HG03354 (cell line): ENCODE data around the gene ZNF367.

Experiments
- ATAC-seq: cut with Tn5 transposase; IDR thresholded peaks from one replicate; pipeline ENCODE4 v1.9.1; 2021; ENCODE audit warnings: mild to moderate bottlenecking; ENCODE audit not compliant: unreplicated experiment, poor library complexity, severe bottlenecking

ZNF367 gene

DNA sequence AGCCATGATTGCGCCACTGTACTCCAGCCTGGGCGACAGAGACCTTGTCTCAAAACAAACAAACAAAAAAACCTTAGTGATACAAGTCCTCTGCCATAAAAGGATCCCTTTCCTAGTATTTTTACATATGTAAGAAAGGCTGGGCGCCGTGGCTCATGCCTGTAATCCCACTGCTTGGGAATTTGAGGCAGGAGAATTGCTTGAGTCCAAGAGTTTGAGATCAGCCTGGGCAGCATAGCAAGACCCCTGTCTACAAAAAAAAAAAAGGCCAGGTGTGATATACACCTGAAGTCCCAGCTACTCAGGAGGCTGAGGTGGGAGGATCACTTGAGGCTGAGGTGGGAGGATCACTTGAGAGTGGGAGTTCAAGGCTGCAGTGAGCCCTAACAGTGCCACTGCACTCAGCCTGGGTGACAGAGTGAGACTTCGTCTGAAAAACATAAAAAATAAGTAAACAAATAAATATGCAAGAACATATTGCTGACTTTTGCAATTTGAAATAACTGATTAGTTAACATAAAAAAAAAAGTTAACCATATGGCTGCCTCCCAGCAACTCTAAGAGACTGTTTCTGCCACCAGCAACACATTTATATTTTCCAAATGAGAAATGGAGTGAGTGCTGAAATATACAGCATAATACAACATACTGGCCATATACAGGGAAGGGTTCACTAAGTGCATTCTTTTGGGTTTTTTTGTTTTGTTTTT, 6.9 kb downstream of the ZNF367 start:
- ATAC-seq, result no peak

DNA sequence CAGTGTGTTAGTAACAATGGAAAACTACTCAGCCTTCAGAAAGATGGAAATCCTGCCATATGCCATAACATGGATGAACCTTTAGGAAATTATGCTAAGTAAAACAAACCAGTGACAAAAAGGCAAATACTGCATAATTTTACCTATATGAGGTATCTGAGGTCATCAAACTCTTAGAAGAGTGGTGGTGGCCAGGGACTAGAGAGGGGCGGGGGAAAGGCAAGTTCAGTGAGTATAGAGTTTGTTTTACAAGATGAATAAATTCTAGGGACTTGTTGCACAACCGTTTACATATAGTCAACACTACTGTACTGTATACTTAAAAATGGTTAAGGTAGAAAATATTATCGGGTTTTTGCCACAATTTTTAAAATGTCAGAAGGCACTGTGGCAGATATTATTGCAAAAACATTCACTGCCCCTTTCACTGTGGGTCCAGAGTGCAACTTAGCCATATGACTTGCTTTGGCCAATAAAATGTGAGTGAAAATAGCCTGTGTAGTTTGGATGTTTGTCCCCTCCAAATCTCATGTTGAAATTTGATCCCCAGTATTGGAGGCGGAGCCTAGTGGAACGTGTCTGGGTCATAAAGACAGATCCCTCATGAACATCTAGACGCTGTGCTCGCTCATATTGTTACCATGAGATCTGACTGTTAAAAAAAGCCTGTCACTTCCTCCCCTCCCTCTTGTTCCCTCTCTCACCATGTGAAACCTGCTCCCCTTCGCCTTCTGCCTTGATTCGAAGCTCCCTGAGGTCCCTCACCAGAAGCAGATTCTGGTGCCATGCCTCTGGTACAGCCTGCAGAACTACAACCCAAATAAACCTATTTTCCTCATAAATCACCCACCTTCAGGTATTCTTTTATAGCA, 9.5 kb downstream of the ZNF367 start:
- ATAC-seq, result no peak

DNA sequence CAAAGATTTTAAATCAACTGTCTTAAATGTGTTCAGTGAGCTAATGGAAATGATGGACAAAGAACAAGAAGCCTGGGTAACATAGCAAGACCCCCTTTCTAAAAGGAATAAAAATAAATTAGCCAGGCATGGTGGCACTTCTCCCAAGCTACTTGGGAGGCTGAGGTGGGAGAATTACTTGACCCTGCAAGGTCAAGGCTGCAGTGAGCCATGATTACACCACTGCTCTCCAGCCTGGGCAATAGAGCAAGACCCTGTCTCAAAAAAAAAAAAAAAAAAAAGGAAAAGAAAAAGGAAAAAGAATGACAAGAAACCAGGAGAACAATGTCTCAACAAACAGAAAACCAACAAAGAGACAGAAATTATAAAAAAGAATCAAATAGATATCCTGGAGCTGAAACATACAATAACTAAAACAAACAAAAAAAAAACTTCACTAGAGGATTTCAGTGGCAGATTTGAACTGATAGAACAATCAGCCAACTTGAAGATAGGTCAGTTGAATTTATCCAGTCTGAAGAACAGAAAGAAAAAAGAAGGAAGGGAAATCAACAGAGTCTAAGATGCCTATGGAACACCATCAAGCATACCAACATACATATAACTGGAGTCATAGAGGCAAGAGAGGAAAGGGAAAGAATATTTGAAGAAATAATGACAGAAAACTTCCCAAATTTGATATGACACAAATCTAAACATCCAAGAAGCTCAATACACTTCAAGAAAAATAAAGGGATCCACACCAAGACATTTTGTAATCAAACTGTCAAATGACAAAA, 17.8 kb downstream of the ZNF367 start:
- no peak for ATAC-seq

DNA sequence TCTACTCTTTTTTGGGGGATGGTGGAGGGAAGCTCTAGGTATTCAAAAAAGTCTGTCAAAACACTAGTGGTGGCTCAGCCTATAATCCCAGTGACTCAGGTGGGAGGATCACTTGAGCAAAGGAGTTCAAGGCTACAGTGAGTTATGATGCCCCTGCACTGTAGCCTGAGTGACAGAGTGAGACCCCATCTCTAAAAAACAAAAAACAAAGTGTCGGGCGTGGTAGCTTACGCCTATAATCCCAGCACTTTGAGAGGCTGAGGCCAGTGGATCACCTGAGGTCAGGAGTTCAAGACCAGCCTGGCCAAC, 18.9 kb downstream of the ZNF367 start:
- ATAC-seq, result peak; percentile 34

DNA sequence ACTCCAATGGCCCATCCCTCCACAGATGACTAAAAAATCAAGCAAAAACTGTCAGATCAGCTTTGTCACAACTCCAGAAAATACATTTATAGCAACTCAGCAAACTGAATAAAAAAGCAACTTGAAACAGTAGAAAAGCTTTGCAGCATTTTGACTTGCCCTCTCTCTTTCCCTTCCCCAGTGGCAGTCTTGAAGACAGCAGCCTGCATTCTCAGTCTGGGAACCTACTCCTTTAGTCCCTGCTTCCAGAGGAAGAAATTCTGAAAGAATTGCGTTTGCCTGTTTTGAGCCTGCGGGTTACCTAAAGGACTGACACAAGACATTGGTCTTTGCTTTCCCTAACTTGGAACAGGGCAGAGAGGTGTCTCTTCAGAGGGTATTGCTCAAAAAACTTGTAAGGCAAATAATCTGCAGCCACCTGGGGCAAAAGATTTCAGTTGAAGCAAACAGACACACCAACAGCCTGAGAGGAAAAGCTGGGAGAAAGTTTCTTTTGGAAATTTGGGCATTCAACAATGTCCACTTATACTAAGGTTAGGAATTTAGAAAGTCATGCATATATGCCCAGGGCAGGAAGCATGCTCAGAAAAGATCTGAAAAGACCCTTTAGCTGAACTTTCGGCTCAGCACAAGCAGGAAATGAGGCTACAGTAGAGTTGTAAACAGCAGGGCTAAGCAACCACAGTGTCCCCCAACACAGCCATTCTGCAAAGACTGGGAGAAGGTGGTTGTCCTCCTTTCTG, 19.4 kb downstream of the ZNF367 start:
- peak; percentile 74 for ATAC-seq

DNA sequence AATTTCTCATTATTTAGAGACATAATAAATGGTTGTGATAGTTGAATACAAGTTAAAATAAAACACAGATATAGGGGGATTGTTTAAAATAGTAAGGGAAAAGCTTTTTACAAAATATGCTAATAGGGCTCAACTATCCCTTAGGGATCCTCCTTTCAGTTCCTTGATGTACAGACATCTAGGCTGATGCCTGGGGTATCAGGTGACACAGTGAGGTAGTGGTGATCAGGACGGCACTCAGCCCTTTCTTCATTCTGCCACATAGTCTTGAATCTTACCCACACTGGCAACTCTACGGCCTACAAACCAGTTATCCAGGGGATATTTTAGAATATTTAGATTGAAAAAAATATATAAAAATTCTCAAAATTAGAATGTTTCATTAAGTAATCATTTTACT, 22.2 kb downstream of the ZNF367 start:
- no peak for ATAC-seq

DNA sequence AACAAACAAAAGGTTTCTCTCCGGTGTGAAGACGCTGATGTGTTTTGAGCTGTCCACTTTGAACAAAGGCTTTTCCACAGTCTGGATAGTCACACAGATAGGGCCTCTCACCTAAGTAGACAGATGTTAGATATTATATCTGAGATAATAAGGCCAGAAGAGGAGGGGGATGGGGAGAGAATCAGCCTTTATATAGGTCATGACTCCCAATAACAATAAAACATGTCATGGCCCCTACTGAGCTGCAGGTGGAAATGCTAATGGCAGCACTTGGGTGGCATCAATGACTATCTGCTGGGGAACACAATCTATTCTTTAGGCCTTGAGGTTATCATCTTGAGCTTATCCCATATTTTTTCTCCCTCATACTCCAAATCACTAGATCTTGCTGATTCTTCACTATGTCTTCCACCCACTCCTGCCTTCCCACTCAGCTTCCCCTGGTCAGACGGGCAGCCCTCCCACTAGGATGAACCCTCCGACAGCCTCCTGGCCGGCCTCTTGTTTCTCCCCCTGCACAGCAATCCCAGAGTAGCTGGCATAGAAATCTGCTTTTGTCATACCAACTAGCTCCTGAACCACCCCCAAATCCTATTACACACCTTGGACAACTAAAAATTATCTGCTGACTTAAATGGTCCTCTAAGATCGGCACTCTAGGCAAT, 23.2 kb downstream of the ZNF367 start:
- no peak for ATAC-seq

DNA sequence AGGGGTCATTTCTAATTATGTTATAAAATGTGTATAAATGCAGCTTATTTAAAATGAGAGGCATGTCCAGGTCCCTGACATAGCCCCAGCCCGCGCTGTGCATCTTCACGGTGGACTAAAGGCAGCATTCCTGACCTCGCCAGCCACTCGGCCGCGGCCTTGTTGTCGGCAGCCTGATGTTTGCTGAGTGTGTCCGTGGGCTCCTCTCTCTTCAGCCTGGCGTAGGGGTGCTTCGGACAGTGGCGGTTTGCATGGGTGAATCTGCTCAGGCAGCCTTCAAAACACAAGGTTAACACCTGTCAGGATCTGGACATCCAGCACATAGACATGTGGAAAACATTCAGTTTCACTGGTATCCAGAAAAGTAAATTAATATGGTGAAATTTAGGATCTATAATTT, 25.9 kb downstream of the ZNF367 start:
- ATAC-seq, result no peak

DNA sequence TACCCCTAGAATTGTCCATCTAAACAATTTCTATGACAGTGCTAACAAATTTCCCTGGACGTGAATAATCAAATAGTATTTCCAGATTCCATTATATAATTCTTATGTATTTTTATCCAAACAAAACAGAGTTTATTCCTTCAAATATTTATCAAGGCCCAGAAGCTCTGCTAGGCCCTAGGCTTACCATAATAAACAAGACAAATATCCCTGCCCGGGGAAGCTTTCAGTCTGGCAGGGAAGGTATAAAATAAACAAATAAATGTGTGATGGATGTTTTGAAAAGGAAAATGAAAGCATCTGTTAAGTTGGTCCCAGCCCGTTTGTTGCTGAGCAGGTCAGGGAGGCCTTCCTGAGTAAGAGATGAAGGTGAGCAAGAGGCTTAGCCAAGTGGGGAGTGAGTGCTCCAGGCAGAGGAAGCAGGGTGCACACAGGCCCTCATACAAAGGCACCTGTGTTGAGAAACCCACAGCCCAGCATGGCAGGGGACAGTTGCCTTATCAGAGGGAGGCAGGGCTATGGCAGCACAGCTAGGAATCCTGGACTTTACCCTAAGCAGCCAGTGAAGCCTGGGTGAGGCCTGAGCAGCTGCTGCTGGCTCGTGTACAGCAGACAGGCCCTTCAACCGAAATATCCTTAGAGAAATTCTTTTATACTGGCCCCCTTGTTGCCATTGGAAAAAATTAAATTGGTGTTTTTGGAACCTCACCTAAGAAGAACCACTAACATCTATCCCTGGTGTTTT, 27.0 kb downstream of the ZNF367 start:
- ATAC-seq, result no peak

DNA sequence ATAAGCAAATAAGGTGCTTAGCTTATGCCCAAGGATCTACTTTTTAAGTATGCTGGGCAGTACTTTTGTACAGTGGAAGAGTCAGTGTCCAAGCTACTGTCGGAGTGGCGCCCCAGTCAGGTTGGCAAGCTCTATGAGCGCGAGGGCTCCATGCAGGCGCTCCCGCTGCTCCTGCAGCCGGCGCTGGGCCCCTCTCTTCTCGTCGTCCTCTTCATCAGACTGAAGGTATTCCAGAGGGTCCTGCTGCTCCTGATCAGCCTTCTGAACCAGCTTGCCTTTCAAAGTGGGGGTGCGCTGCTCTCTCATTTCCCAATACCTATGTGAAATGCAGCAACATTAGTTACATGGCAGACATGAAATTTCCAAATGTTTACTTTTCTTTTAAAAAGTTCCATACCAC, 30.0 kb downstream of the ZNF367 start:
- ATAC-seq, result no peak

DNA sequence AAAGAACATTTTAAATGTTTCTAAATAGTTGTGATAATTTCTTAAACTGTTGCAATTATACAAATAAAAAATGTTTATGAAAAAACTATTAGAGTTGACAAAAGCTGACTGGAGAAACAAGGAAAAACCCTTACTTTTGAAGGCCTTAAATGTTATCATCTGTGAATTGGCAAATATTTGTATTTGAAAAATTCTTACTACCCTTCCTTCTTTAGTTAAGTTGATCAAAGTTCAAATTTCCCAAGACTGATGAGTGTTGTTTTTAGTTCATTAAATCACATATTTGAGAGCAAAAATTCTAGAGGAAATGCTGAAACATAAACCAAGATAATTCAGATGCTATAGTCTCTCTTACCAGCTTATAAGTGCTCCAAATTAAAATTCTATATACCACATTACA, 32.0 kb downstream of the ZNF367 start:
- ATAC-seq, result no peak

DNA sequence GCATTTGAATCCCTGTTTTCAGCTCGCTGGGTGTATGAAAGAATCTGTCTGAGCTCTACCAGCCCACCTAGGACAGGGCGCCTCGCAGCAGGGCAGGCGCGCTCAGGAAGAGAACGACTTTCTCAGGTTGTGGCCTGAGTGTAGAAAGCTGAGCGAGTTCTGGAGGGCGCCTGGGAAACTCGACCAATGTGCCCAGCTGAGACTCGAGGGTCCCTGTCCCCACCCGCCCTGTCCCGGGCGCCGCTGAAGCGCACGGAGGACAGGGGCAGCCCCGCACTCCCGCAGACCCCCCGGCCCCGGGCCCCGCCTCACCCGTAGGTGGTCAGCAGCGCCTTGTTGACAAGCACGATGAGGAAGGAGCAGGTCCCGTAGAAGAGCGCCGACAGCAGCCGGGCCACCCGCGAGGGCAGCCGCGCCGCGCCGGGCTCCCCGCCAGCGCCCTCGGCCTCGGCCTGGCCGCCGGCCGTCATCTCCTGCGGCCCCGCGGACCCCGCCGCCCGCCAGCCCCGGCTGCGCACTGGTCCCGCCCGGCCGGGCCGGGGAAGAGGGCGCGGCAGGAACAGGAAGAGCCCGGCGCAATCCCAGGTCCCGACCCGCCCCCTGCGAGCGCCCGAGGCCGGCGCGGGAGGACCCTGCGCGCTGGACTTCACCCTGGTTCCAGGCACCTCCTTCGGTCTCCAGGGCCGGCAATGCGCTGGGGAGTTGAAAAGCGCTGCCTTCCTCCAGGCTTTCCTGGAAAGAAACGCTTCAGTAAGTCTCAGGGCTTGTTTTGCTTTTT, 34.8 kb downstream of the ZNF367 start, which contains the start of gene SLC35D2:
TSS of gene SLC35D2 (minus strand) at position 547 of the 778 bp plus-strand sequence. CDS start at position 470, 77 bp downstream.
- ATAC-seq, result peak; percentile 58

DNA sequence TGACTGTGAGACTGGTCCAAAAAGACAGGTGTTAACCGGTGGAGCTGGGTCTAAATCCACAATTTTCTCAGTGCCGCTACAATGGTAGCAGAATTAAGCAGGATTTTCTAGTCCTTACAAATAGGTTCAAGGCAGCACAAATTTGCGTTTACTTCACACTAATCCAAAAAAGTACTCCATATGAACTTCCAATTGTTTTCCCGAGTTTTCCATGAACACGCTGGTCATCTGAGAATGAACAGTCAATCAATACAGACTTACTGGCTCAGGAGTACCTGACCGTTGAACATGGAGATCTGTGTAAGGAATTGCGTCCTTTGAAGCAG, 35.4 kb downstream of the ZNF367 start:
- ATAC-seq, result peak; percentile 18

DNA sequence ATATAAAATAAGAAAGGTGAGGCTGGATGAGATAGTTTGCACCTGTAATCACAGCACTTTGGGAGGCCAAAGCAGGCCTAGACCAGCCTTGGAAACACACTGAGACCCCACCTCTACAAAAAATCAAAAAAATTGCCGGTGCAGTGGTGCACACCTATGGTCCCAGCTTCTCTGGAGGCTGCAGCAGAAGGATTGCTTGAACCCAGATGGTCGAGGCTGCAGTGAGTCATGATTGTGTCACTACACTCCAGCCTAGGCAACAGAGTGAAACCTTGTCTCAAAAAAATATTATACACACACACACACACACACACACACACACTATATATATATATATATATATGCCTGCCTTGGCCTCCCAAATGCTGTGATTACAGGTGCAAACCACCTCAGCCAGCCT, 36.0 kb downstream of the ZNF367 start:
- ATAC-seq, result no peak

DNA sequence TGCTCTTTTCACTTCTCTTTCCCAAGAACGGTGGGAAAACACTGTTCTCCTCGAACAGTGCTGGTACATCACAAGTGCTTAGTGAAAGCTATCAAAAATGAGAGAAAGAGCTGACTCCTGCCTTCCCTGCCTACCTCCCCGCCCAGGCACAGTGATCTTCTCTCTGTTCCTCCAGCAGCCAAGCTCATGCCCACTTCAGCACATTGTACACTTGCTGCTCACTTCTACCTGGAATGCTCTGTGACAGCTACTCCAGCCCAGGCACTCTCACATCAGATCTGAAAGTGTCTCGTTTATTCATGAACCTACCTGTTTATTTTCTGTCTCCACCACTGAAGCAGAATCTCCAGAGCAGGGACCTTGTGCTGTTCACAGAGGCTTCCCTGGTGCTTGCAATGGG, 36.5 kb downstream of the ZNF367 start:
- ATAC-seq, result no peak

DNA sequence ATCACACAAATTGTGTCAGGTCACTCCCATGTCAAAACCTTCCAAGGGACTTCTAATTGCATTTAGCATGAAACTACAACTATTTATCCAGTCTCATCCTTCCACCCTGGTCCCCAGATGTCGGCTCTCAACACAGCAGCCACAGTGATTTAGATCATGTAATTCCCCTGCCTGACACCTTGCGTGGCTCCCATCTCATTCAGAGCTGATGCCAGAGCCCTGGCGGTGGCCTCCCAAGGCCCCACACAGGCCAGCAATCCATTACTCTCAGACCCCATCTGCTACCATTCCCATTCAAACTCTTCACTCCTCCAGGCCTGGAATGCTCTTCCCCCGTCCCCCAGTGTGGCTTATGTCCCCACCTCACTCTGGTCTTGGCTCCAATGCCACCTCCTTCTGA, 37.0 kb downstream of the ZNF367 start:
- no peak for ATAC-seq

DNA sequence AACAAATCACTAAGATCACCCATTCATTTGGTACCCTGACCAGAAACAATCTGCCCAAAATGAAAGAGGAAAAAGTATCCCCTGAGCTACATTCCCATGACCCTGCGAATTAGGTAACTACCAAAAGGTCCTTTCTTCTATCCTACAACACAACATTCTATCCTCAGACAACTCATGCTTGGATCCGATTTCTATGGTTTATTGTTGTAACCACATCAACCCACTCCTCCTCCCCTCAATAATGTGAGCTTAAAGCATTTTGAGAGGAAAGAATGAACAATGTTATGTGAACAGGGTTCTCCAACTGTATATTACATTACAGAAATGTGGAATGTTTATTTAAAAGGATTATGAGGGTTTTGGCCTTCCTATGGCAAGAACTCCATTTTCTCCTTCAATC, 38.7 kb downstream of the ZNF367 start:
- ATAC-seq, result no peak

DNA sequence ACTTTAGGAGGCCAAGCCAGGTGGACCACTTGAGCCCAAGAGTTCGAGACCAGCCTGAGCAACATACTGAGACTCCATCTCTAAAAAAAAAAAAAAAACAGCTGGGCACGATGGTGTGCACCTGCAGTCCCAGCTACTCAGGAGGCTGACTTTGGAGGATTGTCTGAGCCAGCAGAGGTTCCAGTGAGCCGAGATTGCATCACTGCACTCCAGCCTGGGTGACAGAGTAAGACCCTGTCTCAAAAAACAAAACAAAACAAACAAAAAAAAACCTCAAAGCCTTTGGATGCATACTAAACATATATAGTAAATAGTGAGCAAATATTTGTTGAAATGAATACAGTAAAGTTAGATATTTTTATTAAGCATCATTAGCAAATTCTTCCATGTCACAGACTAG, 40.0 kb downstream of the ZNF367 start:
- ATAC-seq, result no peak
